ENCODE measurements around the gene CYP4F8. TPM values are rescaled to one million over a fixed set of nuclear protein-coding genes. Genes with fewer than 3 reads are reported as not detected.

The CYP4F8 gene
- total RNA-seq, 1 donor from 2014 or later = 2.0 TPM

Other genes with a start within 250 kb of the CYP4F8 start
- gene AKAP8, start 235.4 kb upstream of the CYP4F8 start, total RNA-seq = 38.9 TPM
- 110 TPM for gene AKAP8L, start 196.2 kb upstream of the CYP4F8 start, total RNA-seq
- 48.7 TPM for gene WIZ, start 165.3 kb upstream of the CYP4F8 start, total RNA-seq
- gene RASAL3, start 150.7 kb upstream of the CYP4F8 start, total RNA-seq = 9.7 TPM
- 1.6 TPM for gene PGLYRP2, start 135.7 kb upstream of the CYP4F8 start, total RNA-seq
- 0.17 TPM for gene CYP4F22, start 106.7 kb upstream of the CYP4F8 start, total RNA-seq
- 92.8 TPM for gene CYP4F3, start 25.7 kb downstream of the CYP4F8 start, total RNA-seq
- gene CYP4F12, start 57.9 kb downstream of the CYP4F8 start, total RNA-seq = 82.9 TPM
- gene OR10H2, start 112.8 kb downstream of the CYP4F8 start, total RNA-seq = not detected
- not detected for gene OR10H3, start 122.8 kb downstream of the CYP4F8 start, total RNA-seq
- not detected for gene OR10H5, start 172.4 kb downstream of the CYP4F8 start, total RNA-seq
- not detected for gene OR10H1, start 200.4 kb downstream of the CYP4F8 start, total RNA-seq